ENCODE measurements around the gene CBR1.

Gene CBR1

DNA sequence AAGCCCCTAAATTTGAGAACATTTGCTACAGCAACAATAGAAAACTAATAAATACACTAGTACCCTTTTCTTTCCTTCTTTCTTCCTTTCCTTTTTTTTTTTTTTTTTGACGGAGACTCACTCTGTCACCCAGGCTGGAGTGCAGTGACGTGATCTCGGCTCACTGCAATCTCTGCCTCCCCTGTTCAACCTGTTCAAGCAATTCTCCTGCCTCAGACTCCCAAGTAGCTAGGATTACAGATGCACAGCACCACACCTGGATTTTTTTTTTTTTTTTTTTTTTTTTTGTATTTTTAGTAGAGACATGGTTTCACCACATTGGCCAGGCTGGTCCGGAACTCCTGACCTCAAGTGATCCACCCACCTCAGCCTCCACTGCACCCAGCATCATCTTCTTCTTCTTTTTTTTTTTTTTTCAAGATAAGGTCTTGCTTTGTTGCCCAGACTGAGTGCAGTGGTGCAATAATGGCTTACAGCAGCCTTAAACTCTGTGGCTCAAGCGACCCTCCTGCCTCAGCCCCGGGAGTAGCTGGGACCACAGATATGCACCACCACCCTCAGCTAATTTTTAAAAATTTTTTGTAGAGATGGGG, 45.4 kb downstream of the CBR1 start:
- no peak for ATAC-seq
- DNase-seq, result no peak

DNA sequence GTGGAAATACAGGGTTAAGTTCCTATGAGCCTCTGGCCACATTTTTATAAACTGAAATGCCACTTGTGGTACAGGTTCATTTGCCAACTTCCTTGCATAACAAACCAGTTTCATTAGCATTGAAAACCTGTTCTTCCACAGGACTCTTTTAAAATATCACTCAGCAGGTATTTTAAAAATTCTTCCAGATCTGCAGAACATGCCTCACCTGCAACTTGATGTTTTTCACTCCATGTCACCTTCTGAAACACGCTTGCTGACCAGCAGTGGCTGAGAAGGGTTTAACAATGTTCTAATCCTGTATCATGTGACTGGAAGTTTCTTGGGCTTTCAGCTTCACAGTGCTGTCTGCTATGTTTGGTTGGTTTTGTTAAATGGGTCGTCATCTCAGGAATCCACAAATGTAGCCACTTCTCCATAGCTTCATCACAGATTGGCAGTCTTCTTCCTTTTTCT, 47.5 kb downstream of the CBR1 start:
- ATAC-seq (no peak), DNase-seq (no peak)

DNA sequence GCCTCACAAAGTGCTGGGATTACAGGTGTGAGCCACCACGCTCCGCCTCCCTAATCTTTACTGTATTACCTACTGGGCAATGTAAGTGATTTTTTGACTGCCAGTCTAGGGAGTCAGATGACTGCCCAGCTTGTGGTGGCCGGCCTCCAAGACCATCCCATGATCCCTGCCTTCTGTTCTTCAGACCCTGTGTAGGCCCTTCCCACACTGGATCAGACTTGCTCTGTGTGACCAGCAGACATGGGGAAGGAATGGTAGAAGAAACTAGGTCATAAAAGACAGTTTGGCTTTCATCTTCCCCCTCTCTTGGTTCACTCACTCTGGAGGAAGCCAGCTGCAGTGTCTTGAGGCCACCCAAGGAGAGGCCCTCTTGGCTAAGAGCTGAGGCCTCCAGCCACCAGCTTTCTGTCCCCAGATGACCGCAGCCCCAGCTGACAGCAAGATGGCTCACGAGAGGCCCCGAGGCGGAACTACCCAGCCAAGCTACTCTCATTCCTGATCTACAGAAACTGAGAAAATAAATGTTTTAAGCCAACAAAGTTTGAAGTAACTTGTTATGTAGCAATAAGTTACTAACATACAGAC, 50.6 kb downstream of the CBR1 start:
- ATAC-seq (no peak), DNase-seq (no peak)
